Fibroblast of skin of left biceps (primary cell): ENCODE data around the gene SYNJ2.

Experiments used
- DNase-seq, 2 experiments: peaks; one replicate each; pipeline ENCODE4 v3.0.0-alpha.2; 2013; ENCODE audit warnings: low read depth in 2 of 2

SYNJ2 gene

GRCh38 chr6:157982102-157982562 is 469 bp downstream of the SYNJ2 start:
- DNase-seq, result no peak

DNA sequence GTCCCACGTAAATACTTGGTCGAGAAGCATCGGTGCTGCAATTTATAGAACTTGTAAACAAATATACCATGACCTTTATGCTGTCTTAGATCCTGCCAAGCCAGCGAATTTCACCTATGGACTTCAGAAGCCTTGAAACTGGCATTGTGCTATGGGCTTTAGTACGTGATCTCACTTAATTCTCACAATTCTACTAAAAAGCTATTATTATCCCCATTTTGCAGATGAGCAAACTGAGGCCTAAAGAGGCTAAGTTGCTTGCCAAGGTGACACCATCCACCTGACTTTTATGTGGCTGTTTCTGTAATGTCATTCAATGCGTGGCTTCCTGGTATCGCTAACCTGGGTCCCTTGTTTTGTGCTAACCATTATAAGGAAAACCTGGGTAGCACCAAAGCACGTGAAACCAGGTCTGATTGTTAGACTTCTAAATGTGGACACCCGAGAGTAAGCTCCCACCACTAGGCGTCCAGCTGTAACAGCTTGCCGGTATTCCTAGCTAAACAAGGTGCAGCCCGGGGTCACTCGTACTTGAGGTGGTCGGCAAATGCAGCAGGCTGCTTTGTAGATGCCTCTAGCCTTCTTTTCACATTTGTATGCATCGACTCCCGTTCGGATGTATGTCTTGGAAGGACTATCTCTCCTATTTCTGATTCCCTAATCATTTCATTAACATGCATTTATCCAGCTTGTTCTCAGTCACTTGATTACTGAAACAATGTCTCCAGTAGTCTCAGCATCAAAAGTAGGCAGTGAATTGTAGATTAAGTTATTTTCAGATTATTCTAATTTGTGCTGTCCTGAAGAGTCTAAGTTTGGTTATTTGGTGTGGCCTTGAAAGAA is 1.1 kb downstream of the SYNJ2 start:
- DNase-seq, result no peak

DNA sequence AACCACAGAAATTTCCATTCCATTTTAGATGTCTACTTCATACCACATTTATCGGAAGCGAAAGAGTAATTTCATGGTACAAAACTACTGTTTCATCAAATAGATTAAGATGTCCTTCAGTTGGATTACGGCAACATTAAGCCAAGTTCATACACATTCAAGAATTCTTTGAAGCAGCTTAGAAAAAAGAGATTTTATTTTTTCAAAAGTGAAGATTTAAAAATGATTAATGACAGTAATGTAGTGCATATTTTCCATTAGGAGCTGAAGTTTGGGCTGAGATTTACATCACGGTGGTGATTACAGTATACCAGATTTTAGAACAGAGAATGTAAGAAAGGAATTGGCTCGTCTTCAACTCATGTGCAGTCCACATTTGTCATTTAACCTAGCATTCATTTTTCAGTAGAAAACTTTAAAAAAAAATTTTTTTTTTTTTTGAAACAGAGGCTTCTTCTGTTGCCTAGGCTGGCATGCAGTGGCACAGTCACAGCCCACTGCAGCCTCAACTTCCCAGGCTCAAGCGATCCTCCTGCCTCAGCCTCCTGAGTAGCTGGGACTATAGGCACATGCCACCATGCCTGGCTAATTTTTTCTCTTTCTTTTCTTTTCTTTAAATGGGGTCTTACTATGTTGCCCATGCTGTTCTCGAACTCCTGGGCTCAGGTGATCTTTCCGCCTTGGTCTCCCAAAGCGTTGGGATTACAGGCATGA is 1.9 kb downstream of the SYNJ2 start:
- peak; percentile 49 to 54 for DNase-seq

DNA sequence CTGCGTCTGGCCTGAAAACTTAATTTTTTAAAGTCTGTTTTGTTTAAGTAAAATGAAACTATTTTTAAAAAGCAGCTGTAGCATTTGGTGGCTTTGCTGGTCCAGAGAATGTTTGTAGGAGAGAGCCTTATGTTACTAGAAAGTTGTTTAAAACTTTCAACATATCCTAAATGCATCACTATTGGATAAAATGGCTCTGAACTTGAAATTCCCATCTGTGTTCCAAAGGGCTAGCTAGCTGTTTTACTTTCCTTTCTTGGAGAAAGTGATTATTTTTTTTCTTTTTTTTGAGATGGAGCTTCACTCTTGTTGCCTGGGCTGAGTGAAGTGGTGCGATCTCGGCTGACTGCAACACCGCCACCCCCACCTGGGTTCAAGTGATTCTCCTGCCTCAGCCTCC is 2.5 kb downstream of the SYNJ2 start:
- no peak for DNase-seq

GRCh38 chr6:157984686-157985225 is 3.1 kb downstream of the SYNJ2 start:
- DNase-seq, result no peak

DNA sequence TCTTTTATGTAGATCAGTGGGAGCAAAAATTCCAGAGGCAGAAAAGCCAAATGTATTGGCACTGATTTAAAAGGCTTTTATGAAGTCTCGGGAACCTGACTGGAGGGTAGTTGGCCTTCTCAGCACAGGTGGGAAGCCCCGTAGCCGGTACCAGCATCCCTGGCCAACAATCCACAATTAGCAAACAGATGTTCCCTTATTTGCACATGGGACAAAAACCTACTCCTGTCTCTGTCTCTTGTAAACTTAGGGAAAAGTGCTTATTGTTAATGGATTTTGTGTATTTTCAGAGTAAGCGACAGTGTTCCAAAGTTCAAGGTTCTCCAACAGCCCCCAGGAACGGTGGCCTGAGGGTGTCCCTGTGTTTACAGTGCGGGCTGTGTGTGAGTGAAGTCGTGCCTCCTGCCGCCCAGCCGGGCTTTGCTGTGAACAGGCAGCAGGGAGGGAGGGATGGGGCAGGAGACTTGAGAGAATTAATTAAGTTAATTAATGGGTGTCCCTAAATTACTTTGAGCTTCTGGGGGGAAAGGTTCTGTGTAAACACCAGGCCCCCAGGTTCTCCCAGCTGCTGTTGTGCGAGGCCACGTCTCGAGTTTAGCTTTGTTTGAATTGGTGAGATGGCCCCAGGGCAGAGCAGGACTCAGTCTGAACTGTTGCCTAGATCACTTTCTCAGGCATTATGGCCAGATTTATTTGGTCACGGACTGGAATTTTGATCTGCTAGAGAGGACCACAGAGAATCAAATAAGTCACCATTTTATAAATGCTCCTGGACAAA is 3.9 kb downstream of the SYNJ2 start:
- DNase-seq, result no peak

DNA sequence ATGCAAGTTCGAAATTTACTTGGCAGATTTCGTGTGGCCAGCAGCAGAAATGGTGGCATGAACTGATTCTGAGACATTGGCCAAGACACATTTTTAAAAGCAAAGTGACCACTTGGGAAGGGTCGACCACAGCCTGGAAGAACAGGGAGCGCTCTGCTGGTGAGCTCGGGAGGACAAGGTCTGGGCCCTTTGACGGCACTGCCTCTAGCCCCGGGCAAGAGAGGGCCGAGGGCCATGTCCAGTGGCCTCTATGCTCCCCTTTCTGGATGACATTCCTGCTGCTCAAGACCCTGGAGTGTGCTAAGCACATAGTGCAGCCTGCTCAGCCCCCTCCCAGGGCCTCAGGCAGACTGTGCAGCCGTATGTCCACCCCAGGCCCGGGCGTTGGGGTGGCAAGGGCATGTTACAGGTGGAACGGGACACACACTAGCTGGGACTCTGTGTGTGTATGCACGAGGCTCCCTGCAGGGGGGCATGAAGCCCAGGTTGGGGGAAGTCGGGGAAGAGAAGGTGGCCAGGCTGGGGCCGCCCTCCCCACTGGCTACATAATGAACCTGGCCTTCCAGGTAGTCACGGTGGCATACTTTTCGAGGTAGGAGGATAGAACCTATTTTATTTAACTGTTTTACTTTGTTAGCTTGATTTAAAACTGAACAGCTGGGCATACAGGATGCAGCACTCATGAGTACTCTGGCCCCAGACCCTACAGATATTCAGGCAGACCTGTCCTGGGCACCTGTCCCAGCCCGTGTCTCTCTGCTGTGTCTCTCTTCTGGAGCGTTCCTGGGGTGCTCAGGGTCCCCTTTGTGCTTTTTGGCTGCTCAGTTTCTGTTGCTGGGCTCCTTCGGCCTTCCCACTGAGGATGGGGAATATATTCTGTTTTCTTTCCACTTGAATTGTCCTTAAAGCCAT is 6.4 kb downstream of the SYNJ2 start:
- DNase-seq, result no peak

GRCh38 chr6:157988700-157989063 is 7.0 kb downstream of the SYNJ2 start:
- DNase-seq, result no peak

- no peak for DNase-seq
Measured at GRCh38 chr6:157989541-157990289, 8.1 kb downstream of the SYNJ2 start.

DNA sequence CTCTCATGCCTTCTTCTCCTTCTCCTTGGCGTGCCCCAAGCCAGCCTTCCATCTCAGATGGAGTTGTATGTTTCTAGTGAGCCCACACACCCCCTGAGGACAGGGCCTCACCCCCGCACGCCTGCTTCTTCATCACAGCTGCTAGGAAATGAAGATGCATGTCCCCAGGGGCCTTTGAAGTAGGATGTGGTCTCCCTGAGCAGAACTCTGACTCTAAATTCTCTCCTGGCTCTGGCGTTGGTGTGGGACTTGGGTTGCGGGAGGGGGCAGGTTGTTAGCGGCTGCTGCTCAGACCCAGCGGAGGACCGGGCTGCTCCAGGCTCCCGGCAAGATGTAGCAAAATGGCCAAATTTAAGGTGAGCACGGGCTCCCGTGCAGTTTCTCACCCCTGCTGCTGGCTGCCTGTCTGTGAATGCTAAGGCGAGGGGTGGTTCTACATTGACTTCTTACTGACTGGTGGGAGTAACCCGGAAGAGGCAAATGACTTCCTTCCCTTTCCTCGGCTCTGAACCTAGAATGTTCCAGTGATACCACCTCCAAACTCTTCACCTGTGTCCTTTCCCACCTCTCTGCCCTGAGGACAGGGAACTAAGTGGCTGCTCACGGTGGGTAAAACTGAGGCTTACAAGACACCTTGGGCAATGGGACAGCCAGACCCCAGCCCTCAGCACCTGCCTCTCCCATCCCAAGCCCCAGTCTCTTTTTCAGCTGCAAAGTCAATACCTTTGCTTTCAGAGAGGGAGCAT is 8.8 kb downstream of the SYNJ2 start:
- DNase-seq, result no peak

- no peak for DNase-seq
Measured at GRCh38 chr6:157991067-157991432, 9.4 kb downstream of the SYNJ2 start.

- no peak for DNase-seq
Measured at GRCh38 chr6:157993076-157993475, 11.4 kb downstream of the SYNJ2 start.

DNA sequence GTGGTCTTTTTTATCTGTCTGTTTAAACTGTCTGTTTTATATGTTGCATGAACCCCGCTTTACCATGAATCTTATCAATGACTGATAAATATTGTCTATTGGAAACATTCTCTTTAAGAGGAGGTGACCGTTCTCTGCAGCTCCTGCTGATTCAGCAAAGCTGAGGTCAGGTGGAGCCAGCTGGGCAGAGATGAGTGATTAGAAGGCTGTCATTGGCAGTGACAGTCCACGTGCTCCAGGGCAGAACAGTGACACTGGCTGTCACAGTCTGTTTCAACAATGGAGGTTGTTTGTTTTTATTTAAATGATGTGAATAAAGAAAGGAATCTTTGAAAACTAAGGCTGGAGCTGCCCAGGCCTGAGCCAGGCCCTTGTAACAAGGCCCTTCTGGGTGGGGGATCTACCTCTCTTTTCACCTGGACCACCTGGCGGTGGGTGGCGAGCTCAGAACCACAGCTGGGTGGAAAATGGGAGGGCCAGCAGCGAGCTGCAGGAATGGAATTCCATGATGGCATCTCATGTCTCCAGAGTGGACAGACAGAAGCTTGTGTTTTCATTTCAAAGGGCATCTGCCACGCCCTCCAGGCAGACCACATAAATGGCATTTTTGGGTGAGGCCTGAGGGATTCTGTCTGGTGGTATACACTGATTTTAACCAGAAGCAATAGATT is 12.6 kb downstream of the SYNJ2 start:
- DNase-seq, result no peak

DNA sequence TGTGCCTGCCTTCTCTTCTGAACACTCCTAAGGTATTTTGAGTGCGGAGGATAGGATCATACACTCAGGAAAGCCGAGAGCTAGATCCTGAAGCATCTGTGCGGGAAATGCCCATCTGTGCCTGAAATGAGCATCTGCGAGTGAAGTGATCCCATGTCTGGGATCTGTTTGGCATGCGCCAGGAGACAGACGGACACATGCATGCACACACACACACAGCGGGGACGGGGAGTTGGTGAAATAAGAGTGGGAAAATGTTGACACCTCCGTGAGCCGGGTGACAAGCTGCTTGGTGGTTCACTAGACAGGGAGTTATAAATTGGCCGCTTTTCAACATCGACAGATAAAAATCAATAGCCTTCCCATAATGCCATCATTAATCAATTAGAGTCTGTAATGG is 13.8 kb downstream of the SYNJ2 start:
- no peak for DNase-seq

- DNase-seq, result no peak
Measured at GRCh38 chr6:157996201-157996712, 14.6 kb downstream of the SYNJ2 start.

DNA sequence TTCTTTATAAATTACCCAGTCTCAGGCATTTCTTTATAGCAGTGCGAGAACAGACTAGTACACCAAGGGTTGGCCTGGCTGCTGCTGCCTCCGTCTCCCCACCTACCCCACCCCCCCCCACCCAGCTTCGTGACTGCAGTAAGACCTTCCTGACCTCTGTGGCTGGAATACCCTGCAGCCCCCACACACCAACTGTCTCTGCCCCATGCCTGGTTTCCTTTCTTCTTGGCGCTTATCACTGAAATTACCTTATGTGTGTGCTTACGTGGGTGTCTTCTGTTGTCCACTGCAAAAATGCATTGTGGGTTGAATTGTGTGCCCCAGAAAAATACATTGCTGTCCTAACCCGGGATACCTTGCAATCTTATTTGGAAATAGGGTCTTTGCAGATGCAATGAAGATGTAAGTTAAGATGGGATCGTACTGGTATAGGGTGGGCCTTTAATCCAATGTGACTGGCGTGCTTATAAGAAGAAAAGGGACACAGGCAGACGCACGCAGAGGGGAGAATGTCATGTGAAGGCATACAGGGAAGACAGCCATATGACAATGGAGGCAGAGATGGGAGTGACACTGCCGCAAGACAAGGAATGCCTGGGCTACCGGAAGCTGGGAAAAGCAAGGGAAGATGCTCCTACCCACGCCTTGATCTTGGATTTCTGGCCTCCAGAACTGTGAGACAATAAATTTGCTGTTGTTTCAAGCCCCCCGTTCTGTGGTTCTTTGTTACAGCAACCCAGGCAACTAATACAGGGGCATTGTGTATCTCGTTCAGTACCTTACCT is 15.4 kb downstream of the SYNJ2 start:
- no peak for DNase-seq

DNA sequence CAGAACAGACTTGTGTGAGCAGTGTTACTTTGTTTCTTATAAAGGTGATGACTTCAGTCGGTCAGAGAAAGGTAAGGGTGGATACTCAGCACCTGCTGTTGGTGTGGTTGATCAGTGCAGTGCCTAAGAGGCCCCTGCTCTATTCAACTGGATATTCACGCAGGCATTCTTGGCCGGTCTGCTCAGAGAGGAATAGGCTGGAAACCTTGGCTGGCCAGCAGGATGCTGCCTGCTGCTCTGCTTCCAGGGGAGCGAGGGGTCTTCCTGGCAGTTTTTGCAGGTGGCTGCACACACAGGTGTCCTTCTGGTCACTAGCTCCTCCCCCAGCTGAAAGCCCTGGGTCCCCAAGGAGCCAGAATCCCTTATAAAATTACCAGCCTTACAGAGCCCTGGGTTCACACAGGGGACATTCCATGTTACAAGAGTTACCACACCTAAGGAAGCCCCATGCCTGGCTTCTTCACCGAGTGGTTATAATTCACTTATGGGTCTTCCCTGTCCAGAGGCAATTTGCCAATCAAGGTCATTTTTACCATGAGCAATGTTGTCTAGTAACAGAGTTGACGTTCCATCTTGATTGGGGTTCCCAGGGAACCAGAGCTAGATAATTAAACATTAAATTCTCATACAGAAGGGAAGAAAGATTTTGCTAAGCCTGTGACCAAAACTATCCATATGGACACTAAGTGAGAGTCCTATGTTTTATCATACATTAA is 16.4 kb downstream of the SYNJ2 start:
- no peak for DNase-seq
